Panc1 (cell line): ENCODE data around the gene MZB1.

Experiments
- POLR2AphosphoS5 ChIP-seq: IDR thresholded peaks from 2 replicates; pipeline ENCODE4 v1.6.1; 2012; ENCODE audit warnings: mild to moderate bottlenecking, low read depth, low read length, moderate library complexity
- TF ChIP-seq, protein P1 (sequence below): fragments of 450-650 bp; IDR thresholded peaks from 2 replicates; pipeline ENCODE4 v1.5.1; 2017; ENCODE audit warnings: mild to moderate bottlenecking

GRCh38 chr5:139401546-139401945 is 11.8 kb upstream of the MZB1 start:
- TF ChIP-seq POLR2AphosphoS5: no peak
- TF ChIP-seq, protein P1, sequence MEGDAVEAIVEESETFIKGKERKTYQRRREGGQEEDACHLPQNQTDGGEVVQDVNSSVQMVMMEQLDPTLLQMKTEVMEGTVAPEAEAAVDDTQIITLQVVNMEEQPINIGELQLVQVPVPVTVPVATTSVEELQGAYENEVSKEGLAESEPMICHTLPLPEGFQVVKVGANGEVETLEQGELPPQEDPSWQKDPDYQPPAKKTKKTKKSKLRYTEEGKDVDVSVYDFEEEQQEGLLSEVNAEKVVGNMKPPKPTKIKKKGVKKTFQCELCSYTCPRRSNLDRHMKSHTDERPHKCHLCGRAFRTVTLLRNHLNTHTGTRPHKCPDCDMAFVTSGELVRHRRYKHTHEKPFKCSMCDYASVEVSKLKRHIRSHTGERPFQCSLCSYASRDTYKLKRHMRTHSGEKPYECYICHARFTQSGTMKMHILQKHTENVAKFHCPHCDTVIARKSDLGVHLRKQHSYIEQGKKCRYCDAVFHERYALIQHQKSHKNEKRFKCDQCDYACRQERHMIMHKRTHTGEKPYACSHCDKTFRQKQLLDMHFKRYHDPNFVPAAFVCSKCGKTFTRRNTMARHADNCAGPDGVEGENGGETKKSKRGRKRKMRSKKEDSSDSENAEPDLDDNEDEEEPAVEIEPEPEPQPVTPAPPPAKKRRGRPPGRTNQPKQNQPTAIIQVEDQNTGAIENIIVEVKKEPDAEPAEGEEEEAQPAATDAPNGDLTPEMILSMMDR: no peak
